CD4-positive, alpha-beta T cell treated with Interleukin-15 for 4 hours (primary cell): ENCODE measurements around the gene TMEM207.

Source experiments
- DNase-seq: peaks from one replicate; pipeline ENCODE4 v3.0.0-alpha.2; 2020; ENCODE audit warnings: low spot score

The TMEM207 gene

DNA sequence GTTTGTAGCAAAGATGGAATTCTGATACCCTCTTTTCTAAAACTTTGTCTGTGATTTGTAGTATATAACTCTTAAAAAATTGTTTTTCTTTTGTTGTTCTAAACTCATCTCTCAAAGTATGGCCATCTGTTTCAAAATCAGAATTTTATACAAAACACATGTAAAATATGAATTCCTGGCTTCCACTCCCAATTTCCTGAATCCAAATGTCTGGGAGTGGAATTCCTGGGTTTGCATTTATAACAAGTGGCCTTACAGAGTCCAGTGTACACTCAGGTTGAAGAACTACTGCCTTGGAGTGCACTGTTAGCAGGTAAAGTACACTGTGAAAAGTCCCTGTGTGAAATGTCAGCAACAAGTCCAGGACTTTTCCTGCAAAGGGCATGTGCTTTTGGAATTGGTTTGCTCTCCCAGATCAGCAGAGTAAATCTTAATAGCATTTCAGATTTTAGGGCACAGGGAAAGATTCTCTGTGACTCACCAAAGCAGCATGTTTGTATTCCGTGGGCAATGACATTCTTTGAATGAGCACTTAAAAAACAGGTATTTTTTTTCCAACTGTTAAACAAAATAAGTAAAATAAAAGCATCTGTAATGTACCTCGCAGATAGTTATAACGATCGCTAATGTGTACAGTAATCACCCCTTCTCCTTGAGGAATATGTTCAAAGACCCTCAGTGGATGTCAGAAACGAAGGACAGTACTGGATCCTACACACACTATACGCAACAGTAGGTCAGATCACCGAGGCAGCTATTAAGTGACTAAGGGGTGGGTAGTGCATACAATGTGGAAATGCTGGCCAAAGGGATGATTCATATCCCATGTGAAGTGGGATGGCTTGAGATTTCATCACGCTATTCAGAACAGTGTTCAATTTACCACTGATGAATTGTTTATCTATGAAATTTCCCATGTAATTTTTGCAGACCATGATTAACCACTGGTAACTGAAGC lies 63.7 kb downstream of the TMEM207 start:
- no peak for DNase-seq

DNA sequence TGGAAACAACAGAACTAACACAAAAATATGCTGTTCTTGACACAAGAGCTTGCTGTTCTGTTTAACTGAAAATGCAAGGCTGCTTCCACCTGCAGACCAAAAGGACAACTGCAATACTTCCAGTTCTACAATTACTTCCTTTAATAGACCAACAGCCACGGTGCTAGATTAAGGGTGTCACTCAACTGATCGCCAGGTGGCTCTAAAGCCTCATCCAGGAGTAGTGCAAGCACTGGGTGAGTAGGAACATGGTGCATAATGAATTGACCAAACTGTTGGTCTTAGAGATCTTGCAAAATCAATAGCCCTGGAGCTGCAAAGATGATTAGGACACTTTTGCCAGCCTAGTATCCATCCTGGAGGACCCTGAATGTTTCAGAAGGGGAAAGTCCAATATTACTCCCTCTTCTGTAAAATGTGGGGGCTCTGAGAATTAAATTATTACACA lies 65.4 kb downstream of the TMEM207 start:
- DNase-seq = no peak

DNA sequence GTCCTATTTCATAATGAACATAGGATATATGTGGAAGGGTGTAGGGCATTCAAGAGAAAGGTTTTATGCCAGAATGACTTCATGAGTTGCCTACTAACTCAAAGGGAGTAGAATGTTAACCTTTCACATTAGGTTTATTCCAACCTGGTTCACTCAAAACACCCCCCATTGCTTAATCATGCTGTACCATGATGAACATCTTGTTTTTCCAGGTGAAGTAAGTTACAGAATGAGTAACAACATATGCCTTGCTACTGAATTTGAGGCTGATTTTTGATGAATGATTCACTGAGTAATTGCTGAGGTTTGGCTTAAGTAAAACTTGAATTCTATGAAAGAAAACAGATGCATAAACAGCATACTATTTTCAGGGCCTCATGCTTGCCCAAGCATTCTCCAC lies 67.6 kb downstream of the TMEM207 start:
- DNase-seq = no peak

DNA sequence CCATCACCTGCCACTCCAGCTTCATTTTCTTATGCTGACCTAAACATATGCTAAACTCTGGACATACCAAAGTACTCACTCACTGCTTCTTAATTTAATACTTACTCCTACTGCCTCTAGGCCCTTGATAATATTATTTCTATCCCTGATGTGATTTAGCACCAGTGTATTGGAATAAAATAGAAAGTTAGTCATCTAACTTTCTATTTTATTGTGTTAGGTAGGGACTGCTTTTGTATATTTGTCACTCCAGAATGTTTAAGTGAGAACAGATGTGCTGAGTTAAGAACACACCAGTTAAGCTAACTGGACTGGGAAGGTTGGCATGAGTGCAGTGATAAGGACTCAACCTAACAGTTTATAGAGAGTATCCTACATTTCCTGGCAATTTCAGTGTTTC lies 68.3 kb downstream of the TMEM207 start:
- no peak for DNase-seq

DNA sequence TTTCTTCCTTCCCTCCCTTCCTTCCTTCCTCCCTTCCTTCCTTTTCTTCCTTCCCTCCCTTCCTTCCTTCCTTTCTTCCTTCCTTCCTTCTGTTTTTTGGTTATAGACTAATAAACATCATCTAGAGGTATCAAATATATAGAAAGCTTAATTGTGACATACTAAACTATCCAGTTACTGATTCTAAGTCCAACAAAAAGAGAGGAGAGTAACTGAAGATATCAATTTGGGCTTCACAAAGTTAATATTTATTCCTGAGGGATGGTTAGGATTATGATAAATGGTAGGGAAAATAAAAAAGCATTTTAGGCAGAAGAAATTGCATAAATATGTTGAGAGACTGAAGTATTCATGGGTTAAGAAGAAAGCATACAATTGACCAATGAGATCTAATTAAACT lies 69.5 kb downstream of the TMEM207 start:
- DNase-seq = no peak
